Endodermal cell (in vitro differentiated cells): ENCODE results near the gene GSE1. TPM values are rescaled to one million over a fixed set of nuclear protein-coding genes. Genes with fewer than 3 reads are reported as not detected.

Experiments used
- DNase-seq: peaks from one replicate; pipeline ENCODE4 v3.0.0-alpha.2; 2017
- H3K27ac ChIP-seq: 2 replicates; pipeline ENCODE4 v1.5.1; 2013; ENCODE audit warnings: mild to moderate bottlenecking, low read depth, low read length, moderate library complexity
- H3K27me3 ChIP-seq: 2 replicates; pipeline ENCODE4 v1.6.1; 2013; ENCODE audit warnings: mild to moderate bottlenecking, low read length, moderate library complexity; ENCODE audit not compliant: insufficient read depth, control insufficient read depth, poor library complexity, severe bottlenecking
- H3K36me3 ChIP-seq: 2 replicates; pipeline ENCODE4 v1.7.0; 2013; ENCODE audit warnings: mild to moderate bottlenecking, low read length, moderate library complexity; ENCODE audit not compliant: control insufficient read depth, insufficient read depth
- H3K4me1 ChIP-seq: one replicate; pipeline ENCODE4 v1.7.0; 2013; ENCODE audit warnings: low read length; ENCODE audit not compliant: control insufficient read depth, insufficient read depth
- H3K4me3 ChIP-seq: 2 replicates; pipeline ENCODE4 v1.5.1; 2013; ENCODE audit warnings: mild to moderate bottlenecking, low read length, moderate library complexity
- H3K9ac ChIP-seq: 2 replicates; pipeline ENCODE4 v1.6.1; 2013; ENCODE audit warnings: mild to moderate bottlenecking, low read length, moderate library complexity; ENCODE audit not compliant: poor library complexity, severe bottlenecking; ENCODE audit errors: extremely low read depth
- H3K9me3 ChIP-seq: 2 replicates; pipeline ENCODE4 v1.6.1; 2013; ENCODE audit warnings: mild to moderate bottlenecking, low read length, moderate library complexity; ENCODE audit not compliant: control insufficient read depth
- H3K27ac Mint-ChIP-seq: 2 replicates; pipeline ENCODE4 v1.8.0; 2020; ENCODE audit warnings: mixed read lengths
- H3K27me3 Mint-ChIP-seq: 2 replicates; pipeline ENCODE4 v1.8.0; 2021; ENCODE audit warnings: mild to moderate bottlenecking, mixed read lengths; ENCODE audit not compliant: insufficient read depth
- H3K36me3 Mint-ChIP-seq: 2 replicates; pipeline ENCODE4 v1.8.0; 2020; ENCODE audit warnings: low read depth, mixed read lengths
- H3K4me1 Mint-ChIP-seq: 2 replicates; pipeline ENCODE4 v1.8.0; 2020; ENCODE audit warnings: mixed read lengths
- H3K4me3 Mint-ChIP-seq: 2 replicates; pipeline ENCODE4 v1.8.0; 2020; ENCODE audit warnings: mild to moderate bottlenecking, moderate library complexity, mixed read lengths
- H3K9me3 Mint-ChIP-seq: 2 replicates; pipeline ENCODE4 v1.8.0; 2020; ENCODE audit warnings: mild to moderate bottlenecking, mixed read lengths
- WGBS, 2 experiments: methylation state at CpG; one replicate each; pipeline versions ENCODE4 v1.1.5 to v1.1.7; 2013; ENCODE audit warnings: missing lambda C conversion rate in 2 of 2, mixed read lengths in 1 of 2; ENCODE audit not compliant: insufficient coverage in 1 of 2, insufficient read length in 1 of 2; 5-methylcytosine and 5-hydroxymethylcytosine counted together
- total RNA-seq, 2 donors: library from RNA; stranded (reverse); fragmentation: NEBNext Ultra II Directional in 1 of 2; extraction: Animal tissue kit (Norgen Biotek cat#: 25700) in 1 of 2; gene quantifications; 2 replicates in 1 of 2; 3 replicates in 1 of 2; pipeline ENCODE4 v1.2.1, GENCODE V29; 2021
- TF ChIP-seq, protein P1 (sequence below): fragments of 200-600 bp; sonication (generic); conservative IDR thresholded peaks from 2 replicates; pipeline ENCODE4 v1.5.0; 2021; ENCODE audit warnings: antibody characterized with exemption, mild to moderate bottlenecking

GSE1 gene
- total RNA-seq, 2 donors from 2014 or later: 108 to 128 TPM

DNA sequence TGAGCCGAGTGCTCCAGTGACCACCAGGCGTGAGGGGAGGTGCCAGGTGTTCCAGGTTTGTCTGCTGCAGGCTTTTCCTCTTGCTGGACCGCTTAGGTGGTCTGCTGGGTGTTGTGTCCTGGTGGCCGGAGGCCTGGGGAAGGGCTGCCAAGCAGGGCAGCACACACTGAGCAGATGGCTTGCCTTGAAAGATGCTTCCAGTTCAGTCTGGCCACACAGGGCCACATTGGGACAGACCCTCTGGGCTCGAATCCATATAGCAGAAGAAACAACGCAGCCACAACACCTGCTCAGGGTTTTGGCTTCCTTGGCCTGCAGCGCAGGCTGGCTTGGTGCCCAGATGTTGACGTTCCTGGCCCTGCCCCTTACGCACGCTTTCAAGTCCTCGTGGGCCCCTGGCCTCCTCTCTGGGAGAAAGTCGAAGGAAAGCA lies 50.8 kb downstream of the GSE1 start:
- Mint-ChIP-seq H3K27me3 (no peaks in the 10 kb centered on the region), H3K4me3 (no peak overlapping the region), H3K36me3 (peaks cover 85% of the 10 kb centered on the region), H3K4me1 (no peaks in the 10 kb centered on the region), H3K9me3 (no peaks in the 10 kb centered on the region), H3K27ac (no peak overlapping the region)
- H3K27ac ChIP-seq: no peak overlapping the region
- TF ChIP-seq, protein P1, sequence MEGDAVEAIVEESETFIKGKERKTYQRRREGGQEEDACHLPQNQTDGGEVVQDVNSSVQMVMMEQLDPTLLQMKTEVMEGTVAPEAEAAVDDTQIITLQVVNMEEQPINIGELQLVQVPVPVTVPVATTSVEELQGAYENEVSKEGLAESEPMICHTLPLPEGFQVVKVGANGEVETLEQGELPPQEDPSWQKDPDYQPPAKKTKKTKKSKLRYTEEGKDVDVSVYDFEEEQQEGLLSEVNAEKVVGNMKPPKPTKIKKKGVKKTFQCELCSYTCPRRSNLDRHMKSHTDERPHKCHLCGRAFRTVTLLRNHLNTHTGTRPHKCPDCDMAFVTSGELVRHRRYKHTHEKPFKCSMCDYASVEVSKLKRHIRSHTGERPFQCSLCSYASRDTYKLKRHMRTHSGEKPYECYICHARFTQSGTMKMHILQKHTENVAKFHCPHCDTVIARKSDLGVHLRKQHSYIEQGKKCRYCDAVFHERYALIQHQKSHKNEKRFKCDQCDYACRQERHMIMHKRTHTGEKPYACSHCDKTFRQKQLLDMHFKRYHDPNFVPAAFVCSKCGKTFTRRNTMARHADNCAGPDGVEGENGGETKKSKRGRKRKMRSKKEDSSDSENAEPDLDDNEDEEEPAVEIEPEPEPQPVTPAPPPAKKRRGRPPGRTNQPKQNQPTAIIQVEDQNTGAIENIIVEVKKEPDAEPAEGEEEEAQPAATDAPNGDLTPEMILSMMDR: no peak
- no peak for DNase-seq
- WGBS, 2 experiments: 93 to 99% methylated on average over 10 to 12 of the region's 12 CpGs
- no peaks in the 10 kb centered on the region for H3K9me3 ChIP-seq
- no peaks in the 10 kb centered on the region for H3K27me3 ChIP-seq
- no peak overlapping the region for H3K4me3 ChIP-seq
- no peaks in the 10 kb centered on the region for H3K4me1 ChIP-seq
- H3K9ac ChIP-seq: no peak overlapping the region
- peaks cover 93% of the 10 kb centered on the region for H3K36me3 ChIP-seq

DNA sequence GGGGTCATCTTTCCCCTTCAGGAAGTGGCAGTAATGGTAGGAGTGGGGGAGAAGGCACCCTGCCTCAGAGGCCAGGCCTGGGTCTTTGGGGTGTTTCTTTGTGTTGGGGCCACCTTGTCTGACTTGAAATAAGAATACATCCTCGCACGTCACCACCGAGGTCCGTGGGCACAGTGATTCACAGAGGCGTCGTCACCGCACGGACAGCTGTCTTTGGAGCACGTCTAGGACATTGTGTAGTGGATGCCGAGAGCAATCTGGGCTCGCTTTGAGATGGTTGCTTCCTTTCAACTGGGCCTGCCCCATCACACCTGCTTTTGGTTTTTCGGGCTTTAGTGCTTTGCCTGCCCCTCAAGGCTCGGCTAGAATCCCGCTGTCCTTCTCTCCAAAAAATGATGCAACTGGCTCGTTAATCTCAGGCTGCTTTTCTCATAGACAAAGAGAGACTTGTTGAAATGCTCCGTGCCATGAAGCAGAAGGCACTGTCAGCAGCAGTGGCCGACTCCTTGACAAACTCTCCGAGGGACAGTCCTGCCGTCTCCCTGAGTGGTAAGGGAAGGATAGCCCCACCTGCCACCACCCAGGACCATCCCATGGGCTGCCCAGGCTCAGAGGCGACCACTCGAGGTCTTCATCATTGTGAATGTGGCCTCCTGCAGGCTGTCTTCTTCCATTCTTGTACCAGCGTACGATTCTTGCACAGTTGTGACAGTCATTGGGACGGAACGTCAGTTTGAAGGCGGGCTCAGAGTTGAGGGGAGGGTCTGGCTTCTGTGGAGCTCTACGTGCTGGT lies 51.7 kb downstream of the GSE1 start:
- TF ChIP-seq, protein P1: no peak
- H3K27me3 Mint-ChIP-seq: no peaks in the 10 kb centered on the region
- Histone ChIP-seq H3K9ac (no peak overlapping the region), H3K4me3 (no peak overlapping the region), H3K4me1 (no peaks in the 10 kb centered on the region), H3K9me3 (no peaks in the 10 kb centered on the region), H3K36me3 (peaks cover 94% of the 10 kb centered on the region), H3K27me3 (no peaks in the 10 kb centered on the region), H3K27ac (no peak overlapping the region)
- WGBS, 2 experiments: 93 to 95% methylated on average over 27 of the region's 27 CpGs
- H3K4me1 Mint-ChIP-seq: no peaks in the 10 kb centered on the region
- no peak overlapping the region for H3K4me3 Mint-ChIP-seq
- DNase-seq: no peak
- H3K9me3 Mint-ChIP-seq: no peaks in the 10 kb centered on the region
- H3K36me3 Mint-ChIP-seq: peaks cover 84% of the 10 kb centered on the region
- peak overlapping the region; percentile 4 for H3K27ac Mint-ChIP-seq

DNA sequence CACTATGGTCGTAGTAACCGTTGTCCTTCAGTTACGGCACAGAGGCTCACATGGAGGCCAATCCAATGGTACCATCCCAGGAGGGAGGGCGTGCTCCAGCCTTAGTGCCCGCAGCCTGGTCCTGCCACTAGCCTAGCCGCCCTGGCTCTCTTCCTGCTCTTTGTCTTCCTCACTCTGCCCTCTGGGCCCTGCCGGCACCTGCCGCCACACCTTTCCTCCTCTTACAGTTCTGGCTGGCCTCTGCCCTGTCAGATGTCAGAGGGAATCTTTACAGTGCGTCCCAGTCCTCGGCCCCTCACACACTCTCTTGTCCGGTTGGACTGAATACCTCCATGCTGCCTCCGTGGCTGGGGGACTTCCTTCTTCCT lies 52.2 kb downstream of the GSE1 start:
- TF ChIP-seq, protein P1: no peak
- H3K4me1 ChIP-seq: no peaks in the 10 kb centered on the region
- WGBS, 2 experiments: 92 to 94% methylated on average over 12 of the region's 12 CpGs
- H3K9me3 Mint-ChIP-seq: no peaks in the 10 kb centered on the region
- H3K36me3 Mint-ChIP-seq: peaks cover 86% of the 10 kb centered on the region
- no peak overlapping the region for H3K4me3 Mint-ChIP-seq
- H3K27me3 ChIP-seq: no peaks in the 10 kb centered on the region
- no peaks in the 10 kb centered on the region for H3K4me1 Mint-ChIP-seq
- H3K27ac Mint-ChIP-seq: peak overlapping the region; percentile 4
- H3K27ac ChIP-seq: no peak overlapping the region
- no peak overlapping the region for H3K9ac ChIP-seq
- no peaks in the 10 kb centered on the region for H3K9me3 ChIP-seq
- H3K36me3 ChIP-seq: peaks cover 94% of the 10 kb centered on the region
- DNase-seq: no peak
- no peak overlapping the region for H3K4me3 ChIP-seq
- H3K27me3 Mint-ChIP-seq: no peaks in the 10 kb centered on the region
